ENCODE results near the gene CYP46A1.

DNA sequence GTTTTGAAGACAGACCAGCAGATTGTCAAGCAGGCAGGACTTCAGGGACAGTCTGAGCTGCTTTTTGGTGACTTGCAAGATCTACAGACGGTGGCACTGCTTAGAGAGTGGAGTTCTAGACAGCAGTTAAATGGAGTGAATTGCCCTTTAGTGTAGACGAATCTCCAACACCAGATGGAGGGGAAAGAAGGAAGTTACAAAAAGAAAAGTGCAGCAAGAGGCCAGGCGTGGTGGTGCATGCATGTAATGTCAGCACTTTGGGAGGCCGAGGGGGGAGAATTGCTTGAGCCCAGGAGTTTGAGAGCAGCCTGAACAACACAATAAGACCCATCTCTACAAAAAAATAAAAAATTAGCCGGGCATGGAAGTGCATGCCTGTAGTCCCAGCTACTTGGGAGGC lies 47.6 kb upstream of the CYP46A1 start:
- no peak for TF ChIP-seq CTCF (conservative IDR thresholded peaks at IDR 0.05 in 1 of 2, IDR thresholded peaks at IDR 0.05 in 1 of 2; ENCODE audit: extremely low read depth in 1 of 2, insufficient read depth in 1 of 2, low read depth in 1 of 2, low read length in 2 of 2)
- no peak for TF ChIP-seq EZH2 (IDR thresholded peaks at IDR 0.05; ENCODE audit: borderline replicate concordance, low read length)

Measured in mammary epithelial cell (primary cell).